ENCODE data around the gene FYN. TPM values are rescaled to one million over a fixed set of nuclear protein-coding genes. Genes with fewer than 3 reads are reported as not detected.

The FYN gene
- total and polyA plus RNA-seq, 2 of the 8 experiments (the other 6 are each of a cell fraction or from before 2014, with no cell fraction given): 46.8 to 97.2 TPM

- Histone ChIP-seq H3K4me3 (ENCODE audit: extremely low read depth in 1 of 4, insufficient read depth in 2 of 4, low read depth in 3 of 4, low read length in 4 of 4) (no peak overlapping the region), H3K4me2 (ENCODE audit: insufficient read depth in 1 of 2, low read depth in 2 of 2, low read length in 2 of 2) (no peak overlapping the region), H3K79me2 (ENCODE audit: control insufficient read depth in 1 of 2, insufficient read depth in 2 of 2, low read length in 2 of 2) (no peaks in the 10 kb centered on the region), H3K27me3 (replicated peaks in 1 of 4; ENCODE audit: control insufficient read depth in 3 of 4, extremely low read depth in 1 of 4, insufficient read depth in 3 of 4, low read length in 3 of 4) (no peaks in the 10 kb centered on the region), H3K56ac (replicated peaks; ENCODE audit: insufficient read length, low read depth, low read length) (no peak overlapping the region), H3K23me2 (ENCODE audit: low read depth, low read length) (no peaks in the 10 kb centered on the region; the same call in 1 of the 2 replicates), H3K9ac (replicated peaks in 1 of 4; ENCODE audit: extremely low read depth in 1 of 4, low read depth in 3 of 4, low read length in 3 of 4) (no peak overlapping the region), H3K4me1 (replicated peaks in 1 of 4; ENCODE audit: control insufficient read depth in 3 of 4, insufficient read depth in 4 of 4, low read length in 3 of 4) (no peaks in the 10 kb centered on the region), H3K14ac (ENCODE audit: insufficient read length) (no peak overlapping the region), H2BK20ac (ENCODE audit: low read length) (no peak overlapping the region), H2AFZ (ENCODE audit: low read length) (no peak overlapping the region), H4K91ac (replicated peaks; ENCODE audit: insufficient read length, low read length) (no peak overlapping the region), H3K36me3 (ENCODE audit: control insufficient read depth in 2 of 4, insufficient read depth in 4 of 4, low read length in 3 of 4) (no peaks in the 10 kb centered on the region), H4K20me1 (replicated peaks in 1 of 2; ENCODE audit: control insufficient read depth in 1 of 2, insufficient read depth in 2 of 2, low read length in 2 of 2) (no peaks in the 10 kb centered on the region), H3K9me3 (ENCODE audit: insufficient read depth in 2 of 2, low read depth in 1 of 2, low read length in 1 of 2) (no peaks in the 10 kb centered on the region), H2AK5ac (ENCODE audit: low read depth, low read length) (no peak overlapping the region), H3K79me1 (ENCODE audit: low read depth, low read length) (no peaks in the 10 kb centered on the region; the same call in 1 of the 2 replicates), H4K5ac (ENCODE audit: insufficient read length, low read depth, low read length) (no peak overlapping the region), H2BK15ac (ENCODE audit: low read length) (no peak overlapping the region), H3K27ac (ENCODE audit: low read depth, low read length) (no peak overlapping the region), H3K18ac (ENCODE audit: extremely low read depth, low read length) (no peak overlapping the region), H3K23ac (ENCODE audit: insufficient read length) (no peak overlapping the region), H2BK120ac (replicated peaks; ENCODE audit: low read depth, low read length) (no peak overlapping the region), H2BK5ac (ENCODE audit: low read depth, low read length) (no peak overlapping the region), H4K8ac (ENCODE audit: extremely low read depth, insufficient read depth, low read length) (0 out of 2 replicates have a peak overlapping the region, but pooled peaks have one; percentile 23), H2BK12ac (ENCODE audit: low read depth, low read length) (no peak overlapping the region), H3K4ac (replicated peaks; ENCODE audit: insufficient read length, low read depth, low read length) (no peak overlapping the region)
- no peak for DNase-seq (ENCODE audit: low read depth in 1 of 2, low spot score in 2 of 2)
- no peak for FAIRE-seq
- 88% methylated on average over 5 of the region's 5 CpGs; no CpG with 5 or more reads in 1 of the 2 experiments for WGBS, 2 experiments (ENCODE audit: extremely low coverage in 1 of 2, insufficient coverage in 1 of 2, insufficient read length in 1 of 2, insufficient replicate concordance in 2 of 2, low coverage in 1 of 2, low lambda C conversion rate in 2 of 2, missing lambda C conversion rate in 1 of 2)
- POLR2A ChIA-PET (ENCODE audit: partially characterized antibody): interaction anchor here (0.6 to 1.2 kb wide), 3 partner anchors 20 to 127 kb away, joined by 3 to 4 read pairs (median 3); no protein-coding TSS in a partner anchor
- CTCF ChIA-PET (ENCODE audit: partially characterized antibody): interaction anchor here (0.6 to 5.1 kb wide), 11 partner anchors 11 to 211 kb away, joined by 3 to 21 read pairs (median 3); no protein-coding TSS in a partner anchor
- TF ChIP-seq CTCF (IDR thresholded peaks at IDR 0.05; ENCODE audit: control extremely low read depth in 1 of 3, insufficient read depth in 1 of 3, low read depth in 1 of 3, low read length in 3 of 3): no peak
- no peak for TF ChIP-seq KDM5A (IDR thresholded peaks at IDR 0.05; ENCODE audit: low read length)
- no peak for TF ChIP-seq NANOG (IDR thresholded peaks at IDR 0.05; ENCODE audit: insufficient read depth, low read depth, low read length, poor library complexity, severe bottlenecking)
- no peak for TF ChIP-seq PHF8 (conservative IDR thresholded peaks at IDR 0.05; ENCODE audit: low read depth, low read length)
- TF ChIP-seq ATF3 (IDR thresholded peaks at IDR 0.05; ENCODE audit: insufficient read depth, low read depth, low read length): no peak
- TF ChIP-seq EZH2 (IDR thresholded peaks at IDR 0.05; ENCODE audit: low read depth, low read length, severe bottlenecking): no peak
- no peak for TF ChIP-seq SP2 (IDR thresholded peaks at IDR 0.05; ENCODE audit: low read length)
- TF ChIP-seq TBP (IDR thresholded peaks at IDR 0.05; ENCODE audit: low read depth, low read length): no peak
- TF ChIP-seq TCF12 (IDR thresholded peaks at IDR 0.05; ENCODE audit: low read depth, low read length): no peak
- no peak for TF ChIP-seq SIX5 (IDR thresholded peaks at IDR 0.05; ENCODE audit: low read depth, low read length)
These were observed 91.0 kb downstream of the FYN start for GRCh38 chr6:111782192-111782809.
